Lower leg skin (tissue), 4 donors: ENCODE measurements around the gene ST3GAL3. TPM values are rescaled to one million over a fixed set of nuclear protein-coding genes. Genes with fewer than 3 reads are reported as not detected.

ENCODE experiments used
- DNase-seq, 2 donors: peaks; one replicate each; pipeline ENCODE4 v3.0.0-alpha.2; 2019; ENCODE audit warnings: low spot score in 2 of 2
- H3K4me3 ChIP-seq: fragments of 200-600 bp; sonication (generic); 2 replicates; pipeline ENCODE4 v1.5.1; 2017; ENCODE audit warnings: mild to moderate bottlenecking, low read depth; ENCODE audit not compliant: poor library complexity, severe bottlenecking
- CTCF ChIP-seq, 3 donors: fragments of 450-650 bp; IDR thresholded peaks; one replicate each; pipeline ENCODE4 v1.5.1; 2016; ENCODE audit warnings: antibody characterized with exemption in 3 of 3, mild to moderate bottlenecking in 3 of 3, moderate library complexity in 2 of 3
- POLR2A ChIP-seq, 2 donors: fragments of 450-650 bp; IDR thresholded peaks; one replicate each; pipeline ENCODE4 v1.6.1; 2016 to 2017; ENCODE audit warnings: antibody characterized with exemption in 2 of 2, mild to moderate bottlenecking in 1 of 2, moderate library complexity in 1 of 2
- WGBS, 2 donors: methylation state at CpG; one replicate each; pipeline ENCODE4 v1.1.5; 2018; 5-methylcytosine and 5-hydroxymethylcytosine counted together
- intact Hi-C: fragments of 100-400 bp; cut with DNase I; formaldehyde crosslinking; loops from one replicate; pipeline ENCODE4 v1.15.0; 2023; ENCODE audit warnings: low total_unique reads
- total RNA-seq, 4 donors: library from RNA; depleted of rRNA; stranded (reverse); fragments of >200 nt; gene quantifications; one replicate each; pipeline ENCODE4 v1.1.0, GENCODE V29; 2016

Gene ST3GAL3
- total RNA-seq, 4 donors from 2014 or later: 6.9 to 10.5 (median 8.0) TPM

- H3K4me3 ChIP-seq: no peak overlapping the region
- DNase-seq: no peak
- 94 to 95% methylated on average over 2 of the region's 2 CpGs for WGBS, 2 donors
- TF ChIP-seq CTCF (IDR thresholded peaks at IDR 0.05): no peak
- intact Hi-C loops: no loop called here
These were observed 101.8 kb downstream of the ST3GAL3 start for GRCh38 chr1:43809097-43809673.

- DNase-seq: no peak
- intact Hi-C loops: no loop called here
- WGBS, 2 donors: 80 to 94% methylated on average over 3 of the region's 3 CpGs
These were observed 105.2 kb downstream of the ST3GAL3 start for GRCh38 chr1:43812579-43812978.

GRCh38 chr1:43814401-43814800 is 107.1 kb downstream of the ST3GAL3 start:
- intact Hi-C loops: no loop called here
- DNase-seq: no peak
- 80 to 81% methylated on average over 2 of the region's 2 CpGs for WGBS, 2 donors
- no peak overlapping the region for H3K4me3 ChIP-seq
- TF ChIP-seq CTCF (IDR thresholded peaks at IDR 0.05): no peak
- TF ChIP-seq POLR2A (IDR thresholded peaks at IDR 0.05): no peak

More at GRCh38 chr1:43812579-43812978, 105.2 kb downstream of the ST3GAL3 start:
- TF ChIP-seq CTCF (IDR thresholded peaks at IDR 0.05) (no peak), POLR2A (IDR thresholded peaks at IDR 0.05) (no peak)
- H3K4me3 ChIP-seq: no peak overlapping the region

GRCh38 chr1:43817304-43817939 is 110.1 kb downstream of the ST3GAL3 start:
- TF ChIP-seq POLR2A (IDR thresholded peaks at IDR 0.05) (no peak), CTCF (IDR thresholded peaks at IDR 0.05) (no peak)

GRCh38 chr1:43818691-43819090 is 111.4 kb downstream of the ST3GAL3 start:
- WGBS, 2 donors: 98 to 100% methylated on average over 1 of the region's 1 CpG
- intact Hi-C loops: no loop called here
- TF ChIP-seq POLR2A (IDR thresholded peaks at IDR 0.05) (no peak), CTCF (IDR thresholded peaks at IDR 0.05) (no peak)
- no peak for DNase-seq
- H3K4me3 ChIP-seq: no peak overlapping the region

More at GRCh38 chr1:43817304-43817939, 110.1 kb downstream of the ST3GAL3 start:
- DNase-seq: no peak
- intact Hi-C loops: no loop called here
- H3K4me3 ChIP-seq: no peak overlapping the region

- TF ChIP-seq CTCF (IDR thresholded peaks at IDR 0.05) (no peak), POLR2A (IDR thresholded peaks at IDR 0.05) (no peak)
- DNase-seq: no peak
- 93 to 94% methylated on average over 4 of the region's 4 CpGs for WGBS, 2 donors
- intact Hi-C loops: no loop called here
- no peak overlapping the region for H3K4me3 ChIP-seq
These were observed 112.0 kb downstream of the ST3GAL3 start for GRCh38 chr1:43819357-43819756.
